Measurements from ENCODE around the gene IL17B. TPM values are rescaled to one million over a fixed set of nuclear protein-coding genes. Genes with fewer than 3 reads are reported as not detected.

IL17B gene
- total and polyA plus RNA-seq, 9 of the 15 experiments (the other 6 are each of a cell fraction or from before 2014, with no cell fraction given) = 0.28 to 2.6 (median 0.53) TPM; not detected in 2

- TF ChIP-seq PRPF4 (IDR thresholded peaks at IDR 0.05; ENCODE audit: insufficient read depth, low read depth, low read length, poor library complexity, severe bottlenecking) = no peak
These were observed 41.4 kb downstream of the IL17B start (continued) for GRCh38 chr5:149337736-149338135.

GRCh38 chr5:149333711-149334443 is 45.2 kb downstream of the IL17B start:
- H3K27ac ChIP-seq (ENCODE audit: extremely low read depth, low read depth, low read length) = no peak overlapping the region
- no TSS peak for BruUV-seq (replicated peaks)
- no peak overlapping the region for H3K4me3 ChIP-seq
- H4K20me1 ChIP-seq (replicated peaks; ENCODE audit: control insufficient read depth, insufficient read depth, low read length) = no peaks in the 10 kb centered on the region
- H2AFZ ChIP-seq (ENCODE audit: low read depth, low read length) = no peak overlapping the region
- ChIA-PET CTCF (ENCODE audit: low intra/inter-chr PET ratio) (no interaction called here), POLR2A (interaction anchor here (0.6 to 2.8 kb wide), 5 partner anchors 11 to 145 kb away, joined by 3 to 11 read pairs (median 3); partner anchors contain the start of gene GRPEL2)
- H3K9ac ChIP-seq (ENCODE audit: insufficient read depth in 1 of 2, low read depth in 2 of 2, low read length in 2 of 2) = no peak overlapping the region
- TF ChIP-seq ESRRB (CRISPR knock-in tag; IDR thresholded peaks at IDR 0.05; ENCODE audit: borderline replicate concordance) = no peak
- TF ChIP-seq SOX6 (IDR thresholded peaks at IDR 0.05) = no peak
- no peak for TF ChIP-seq ZNF354B (CRISPR knock-in tag; IDR thresholded peaks at IDR 0.05)
- TF ChIP-seq MYBL2 (IDR thresholded peaks at IDR 0.05; ENCODE audit: low read depth) = no peak
- TF ChIP-seq MYBL2 (CRISPR knock-in tag; IDR thresholded peaks at IDR 0.05; ENCODE audit: borderline replicate concordance) = no peak
- TF ChIP-seq OTX1 (CRISPR knock-in tag; IDR thresholded peaks at IDR 0.05) = no peak
- TF ChIP-seq FOS (IDR thresholded peaks at IDR 0.05; ENCODE audit: extremely low read depth, insufficient read length) = no peak
- TF ChIP-seq PYGO2 (tag; IDR thresholded peaks at IDR 0.05) = no peak
- TF ChIP-seq MTA2 (IDR thresholded peaks at IDR 0.05; ENCODE audit: low read depth) = no peak
- TF ChIP-seq FIP1L1 (IDR thresholded peaks at IDR 0.05; ENCODE audit: low read depth, low read length, poor library complexity, severe bottlenecking) = no peak
- no peak for TF ChIP-seq HMGN3 (IDR thresholded peaks at IDR 0.05; ENCODE audit: borderline replicate concordance, extremely low read depth, insufficient read length, low read depth, low read length)
- no peak for TF ChIP-seq GTF2A2 (tag; IDR thresholded peaks at IDR 0.05)
- TF ChIP-seq POLR3A (IDR thresholded peaks at IDR 0.05; ENCODE audit: borderline replicate concordance, extremely low read depth, insufficient read depth, insufficient read length) = no peak
- no peak for TF ChIP-seq CBFA2T2 (conservative IDR thresholded peaks at IDR 0.05)
- TF ChIP-seq CBX5 (IDR thresholded peaks at IDR 0.05; ENCODE audit: borderline replicate concordance, low read depth) = no peak
- WGBS (ENCODE audit: insufficient coverage, low coverage, missing lambda C conversion rate) = 21% methylated on average over 2 of the region's 2 CpGs
- no peak overlapping the region for H3K4me2 ChIP-seq (ENCODE audit: insufficient read depth, low read length)
- FAIRE-seq (no peak), DNase-seq (ENCODE audit: extremely low read depth in 1 of 4, low spot score in 3 of 4) (no peak), ATAC-seq (no peak)
- intact Hi-C loops (cut with micrococcal nuclease) (no loop called here), in situ Hi-C loops (cut with MboI) (no loop called here)
- H3K4me1 ChIP-seq (replicated peaks in 1 of 2; ENCODE audit: control insufficient read depth in 2 of 2, insufficient read depth in 2 of 2, low read length in 2 of 2) = no peaks in the 10 kb centered on the region
- no peaks in the 10 kb centered on the region for H3K9me3 ChIP-seq (replicated peaks; ENCODE audit: control insufficient read depth, insufficient read depth, low read depth, low read length)
- no peaks in the 10 kb centered on the region for H3K9me1 ChIP-seq (ENCODE audit: control insufficient read depth, insufficient read depth, low read length)
- H3K79me2 ChIP-seq (ENCODE audit: control insufficient read depth, insufficient read depth, low read length) = no peaks in the 10 kb centered on the region
- no peaks in the 10 kb centered on the region for H3K36me3 ChIP-seq (ENCODE audit: control insufficient read depth, insufficient read depth, low read length)
- H3K27me3 ChIP-seq (ENCODE audit: control insufficient read depth in 2 of 2, insufficient read depth in 2 of 2, low read length in 2 of 2) = peaks cover 0 to 5% of the 10 kb centered on the region in 2 experiments; a peak in 1 of 5 replicates

Measured in K562 (cell line).